Measurements from ENCODE around the gene TCFL5.

The TCFL5 gene

GRCh38 chr20:62861726-62862336, at the start of gene TCFL5:
Gene TCFL5, minus strand, starts transcription at chr20:62861822. Its CDS starts 152 bp downstream, at chr20:62861670.
- intact Hi-C loops (cut with micrococcal nuclease), result loop anchor here (5.0 kb wide), 1 partner anchor 90 kb away; the partner anchor contains the start of gene SLC17A9
- H3K4me3 Mint-ChIP-seq, result peak within 1 kb of the TSS; percentile 56
- H3K27me3 Mint-ChIP-seq, result peaks cover 22% of the 10 kb centered on the region
- H3K4me1 Mint-ChIP-seq (ENCODE audit: low read depth), result peaks cover 16% of the 10 kb centered on the region
- H3K36me3 Mint-ChIP-seq (ENCODE audit: low read depth), result peaks cover 8% of the 10 kb centered on the region
- no peaks in the 10 kb centered on the region for H3K9me3 Mint-ChIP-seq
- peak within 1 kb of the TSS; percentile 70 for H3K27ac Mint-ChIP-seq

- Mint-ChIP-seq H3K36me3 (ENCODE audit: low read depth) (peaks cover 91% of the 10 kb centered on the region), H3K9me3 (no peaks in the 10 kb centered on the region), H3K4me3 (no peak overlapping the region), H3K27ac (no peak overlapping the region), H3K4me1 (ENCODE audit: low read depth) (peaks cover 37% of the 10 kb centered on the region), H3K27me3 (no peaks in the 10 kb centered on the region)
- intact Hi-C loops (cut with micrococcal nuclease), result no loop called here
Measured at GRCh38 chr20:62910777-62911497, 49.3 kb upstream of the TCFL5 start.

- Mint-ChIP-seq H3K36me3 (ENCODE audit: low read depth) (peaks cover 98% of the 10 kb centered on the region), H3K27ac (no peak overlapping the region), H3K9me3 (no peaks in the 10 kb centered on the region), H3K4me1 (ENCODE audit: low read depth) (peaks cover 33% of the 10 kb centered on the region), H3K27me3 (no peaks in the 10 kb centered on the region), H3K4me3 (no peak overlapping the region)
- intact Hi-C loops (cut with micrococcal nuclease), result no loop called here
Measured at GRCh38 chr20:62910217-62910766, 48.7 kb upstream of the TCFL5 start.

GRCh38 chr20:62908971-62909791, 47.6 kb upstream of the TCFL5 start:
- H3K27me3 Mint-ChIP-seq, result no peaks in the 10 kb centered on the region
- no peak overlapping the region for H3K4me3 Mint-ChIP-seq
- peaks cover 23% of the 10 kb centered on the region for H3K4me1 Mint-ChIP-seq (ENCODE audit: low read depth)
- H3K9me3 Mint-ChIP-seq, result no peaks in the 10 kb centered on the region
- peaks cover 98% of the 10 kb centered on the region for H3K36me3 Mint-ChIP-seq (ENCODE audit: low read depth)
- intact Hi-C loops (cut with micrococcal nuclease), result loop anchor here (10.0 kb wide), 1 partner anchor 96 kb away; the partner anchor contains the start of gene BHLHE23
- no peak overlapping the region for H3K27ac Mint-ChIP-seq

- H3K9me3 Mint-ChIP-seq, result no peaks in the 10 kb centered on the region
- intact Hi-C loops (cut with micrococcal nuclease), result loop anchor here (10.0 kb wide), 1 partner anchor 97 kb away; the partner anchor contains the start of gene BHLHE23
- peaks cover 16% of the 10 kb centered on the region for H3K4me1 Mint-ChIP-seq (ENCODE audit: low read depth)
- H3K27me3 Mint-ChIP-seq, result no peaks in the 10 kb centered on the region
- H3K36me3 Mint-ChIP-seq (ENCODE audit: low read depth), result peaks cover 98% of the 10 kb centered on the region
- no peak overlapping the region for H3K4me3 Mint-ChIP-seq
- no peak overlapping the region for H3K27ac Mint-ChIP-seq
Measured at GRCh38 chr20:62907384-62908317, 46.0 kb upstream of the TCFL5 start.

GRCh38 chr20:62906647-62907375, 45.2 kb upstream of the TCFL5 start:
- Mint-ChIP-seq H3K9me3 (no peaks in the 10 kb centered on the region), H3K27me3 (no peaks in the 10 kb centered on the region), H3K4me3 (no peak overlapping the region), H3K27ac (no peak overlapping the region), H3K36me3 (ENCODE audit: low read depth) (peaks cover 100% of the 10 kb centered on the region), H3K4me1 (ENCODE audit: low read depth) (peaks cover 12% of the 10 kb centered on the region)
- intact Hi-C loops (cut with micrococcal nuclease), result loop anchor here (10.0 kb wide), 1 partner anchor 98 kb away; the partner anchor contains the start of gene BHLHE23

GRCh38 chr20:62906209-62906608, 44.6 kb upstream of the TCFL5 start:
- no peak overlapping the region for H3K27ac Mint-ChIP-seq
- H3K4me3 Mint-ChIP-seq, result no peak overlapping the region
- no peaks in the 10 kb centered on the region for H3K9me3 Mint-ChIP-seq
- intact Hi-C loops (cut with micrococcal nuclease), result loop anchor here (10.0 kb wide), 1 partner anchor 99 kb away; the partner anchor contains the start of gene BHLHE23
- H3K27me3 Mint-ChIP-seq, result no peaks in the 10 kb centered on the region
- H3K36me3 Mint-ChIP-seq (ENCODE audit: low read depth), result peaks cover 100% of the 10 kb centered on the region
- peaks cover 9% of the 10 kb centered on the region for H3K4me1 Mint-ChIP-seq (ENCODE audit: low read depth)

- no peak overlapping the region for H3K4me3 Mint-ChIP-seq
- no peak overlapping the region for H3K27ac Mint-ChIP-seq
- intact Hi-C loops (cut with micrococcal nuclease), result loop anchor here (10.0 kb wide), 1 partner anchor 99 kb away; the partner anchor contains the start of gene BHLHE23
- peaks cover 14% of the 10 kb centered on the region for H3K4me1 Mint-ChIP-seq (ENCODE audit: low read depth)
- H3K9me3 Mint-ChIP-seq, result no peaks in the 10 kb centered on the region
- H3K36me3 Mint-ChIP-seq (ENCODE audit: low read depth), result peaks cover 96% of the 10 kb centered on the region
- no peaks in the 10 kb centered on the region for H3K27me3 Mint-ChIP-seq
Measured at GRCh38 chr20:62905536-62906117, 44.0 kb upstream of the TCFL5 start.

GRCh38 chr20:62902926-62903615, 41.4 kb upstream of the TCFL5 start:
- Mint-ChIP-seq H3K9me3 (no peaks in the 10 kb centered on the region), H3K4me1 (ENCODE audit: low read depth) (peaks cover 15% of the 10 kb centered on the region), H3K27ac (no peak overlapping the region), H3K27me3 (no peaks in the 10 kb centered on the region), H3K4me3 (no peak overlapping the region), H3K36me3 (ENCODE audit: low read depth) (peaks cover 71% of the 10 kb centered on the region)
- intact Hi-C loops (cut with micrococcal nuclease), result loop anchor here (5.0 to 10.0 kb wide), 2 partner anchors 34 to 102 kb away; partner anchors contain the start of genes BHLHE23 and GID8

- peaks cover 68% of the 10 kb centered on the region for H3K36me3 Mint-ChIP-seq (ENCODE audit: low read depth)
- H3K4me1 Mint-ChIP-seq (ENCODE audit: low read depth), result peaks cover 15% of the 10 kb centered on the region
- no peak overlapping the region for H3K27ac Mint-ChIP-seq
- no peak overlapping the region for H3K4me3 Mint-ChIP-seq
- H3K27me3 Mint-ChIP-seq, result no peaks in the 10 kb centered on the region
- no peaks in the 10 kb centered on the region for H3K9me3 Mint-ChIP-seq
- intact Hi-C loops (cut with micrococcal nuclease), result loop anchor here (5.0 to 10.0 kb wide), 2 partner anchors 35 to 103 kb away; partner anchors contain the start of genes BHLHE23 and GID8
Measured at GRCh38 chr20:62901891-62902290, 40.3 kb upstream of the TCFL5 start.

GRCh38 chr20:62900692-62901584, 39.3 kb upstream of the TCFL5 start:
- Mint-ChIP-seq H3K36me3 (ENCODE audit: low read depth) (peaks cover 68% of the 10 kb centered on the region), H3K4me1 (ENCODE audit: low read depth) (peaks cover 15% of the 10 kb centered on the region), H3K9me3 (no peaks in the 10 kb centered on the region), H3K27ac (no peak overlapping the region), H3K4me3 (no peak overlapping the region), H3K27me3 (no peaks in the 10 kb centered on the region)
- intact Hi-C loops (cut with micrococcal nuclease), result loop anchor here (5.0 to 10.0 kb wide), 2 partner anchors 36 to 104 kb away; partner anchors contain the start of genes BHLHE23 and GID8
